HG02870 (cell line): ENCODE results near the gene DAPK2.

Source experiments
- ATAC-seq: cut with Tn5 transposase; IDR thresholded peaks from one replicate; pipeline ENCODE4 v1.9.1; 2021; ENCODE audit warnings: mild to moderate bottlenecking, moderate library complexity; ENCODE audit not compliant: unreplicated experiment

The DAPK2 gene

DNA sequence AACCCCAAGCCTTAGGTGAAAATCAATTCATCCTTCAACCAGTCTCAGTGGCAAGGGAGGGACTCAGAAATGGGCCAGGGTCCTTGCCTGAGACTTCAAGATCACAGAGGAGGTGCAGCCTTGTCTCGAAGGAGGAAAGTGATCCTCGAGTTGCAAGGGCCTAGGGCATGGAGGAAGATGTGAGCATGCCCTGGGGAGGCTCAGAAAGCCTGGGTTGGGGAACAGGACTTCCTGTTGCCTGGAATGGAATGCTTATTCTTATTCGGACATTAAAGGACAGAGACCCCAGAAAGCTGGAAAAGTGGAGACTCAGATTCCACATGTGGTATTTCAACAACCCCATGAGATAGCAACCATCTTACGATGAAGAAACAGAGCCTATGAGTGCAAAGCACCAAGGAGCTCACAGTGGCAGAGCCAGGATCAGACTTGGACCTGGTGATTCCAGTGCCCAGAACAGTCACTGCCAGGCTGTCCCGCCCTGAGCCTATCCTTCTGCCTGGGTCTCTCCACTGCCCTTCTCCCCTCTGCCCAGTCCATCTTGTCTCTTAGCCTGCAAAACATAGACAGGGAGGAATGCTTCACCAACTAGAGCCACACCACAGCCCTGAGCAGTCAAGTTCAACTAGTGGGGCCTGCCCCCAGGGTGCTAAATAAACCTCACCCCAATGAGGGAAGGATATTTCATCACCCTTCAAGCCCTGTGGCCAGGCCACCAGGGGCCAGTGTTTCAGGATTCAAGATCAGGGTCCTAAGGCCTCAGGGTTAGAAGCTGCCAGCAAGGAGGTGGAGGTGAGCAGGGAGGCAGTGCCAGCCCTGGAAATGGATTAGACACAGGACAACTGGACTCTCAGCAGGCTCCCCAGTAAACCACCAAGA is 21.9 kb downstream of the DAPK2 start:
- ATAC-seq = no peak

- ATAC-seq = no peak
Observed at GRCh38 chr15:64023220-64023619, 23.1 kb downstream of the DAPK2 start.

DNA sequence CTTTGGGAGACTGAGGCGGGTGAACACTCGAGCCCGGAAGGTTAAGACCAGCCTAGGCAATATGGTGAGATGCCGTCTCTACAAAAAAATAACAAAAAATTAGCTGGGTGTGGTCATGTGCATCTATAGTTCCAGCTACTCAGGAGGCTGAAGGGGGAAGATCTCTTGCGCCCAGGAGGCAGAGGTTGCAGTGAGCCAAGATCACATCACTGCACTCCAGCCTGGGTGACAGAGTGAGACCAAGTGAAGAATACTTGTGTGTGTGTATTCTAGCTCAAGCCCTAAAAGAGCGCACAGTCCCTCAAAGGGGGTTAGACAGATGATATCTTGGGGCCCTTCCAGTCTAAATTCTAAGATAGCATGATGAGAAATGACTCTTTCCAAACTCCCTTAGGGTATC is 23.7 kb downstream of the DAPK2 start:
- no peak for ATAC-seq

DNA sequence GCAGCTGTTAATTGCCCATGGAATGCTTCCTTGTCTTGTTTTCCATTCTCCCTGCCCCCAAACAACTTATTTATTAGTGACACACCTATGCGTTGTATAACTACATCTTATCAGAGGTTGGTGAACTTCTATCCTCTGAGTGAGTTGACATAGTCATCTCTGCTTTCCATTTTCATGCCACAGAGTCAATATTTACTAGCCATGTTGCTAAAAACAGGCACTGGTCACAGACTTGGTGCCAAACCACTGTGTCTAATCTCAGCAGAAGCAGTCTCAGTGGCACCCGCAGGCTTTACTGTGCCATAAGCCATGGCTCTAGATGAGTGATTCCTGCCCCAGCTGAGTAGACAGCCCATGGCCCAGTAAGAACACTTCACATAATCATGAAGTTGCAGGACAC is 26.5 kb downstream of the DAPK2 start:
- ATAC-seq = no peak

DNA sequence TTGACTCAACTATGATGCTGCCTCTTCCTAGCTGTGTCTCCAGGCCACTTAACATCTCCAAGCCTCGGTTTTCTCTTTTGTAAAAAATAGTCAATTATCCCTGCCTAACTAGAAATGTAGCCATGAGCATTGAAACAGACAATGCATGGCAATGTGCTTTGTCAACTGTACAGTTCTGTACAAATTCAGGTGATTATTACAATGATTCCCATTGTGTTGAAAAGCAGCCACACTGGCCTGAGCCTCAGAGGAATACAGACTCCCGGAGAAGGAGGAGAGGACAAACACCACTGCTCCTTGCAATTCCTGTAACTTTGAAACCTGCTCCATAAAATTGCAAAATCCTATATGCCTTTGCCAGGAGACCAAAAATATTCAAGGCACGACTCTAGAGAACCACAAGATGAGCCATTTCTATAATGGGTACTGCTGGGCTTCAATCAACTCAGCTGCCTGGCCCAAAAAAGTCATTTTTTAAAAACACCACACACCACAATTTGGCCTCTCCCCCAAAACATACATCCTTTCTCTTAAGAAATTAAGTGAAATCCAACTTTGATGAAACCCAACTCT is 28.6 kb downstream of the DAPK2 start:
- no peak for ATAC-seq

GRCh38 chr15:64017082-64017588 is 29.1 kb downstream of the DAPK2 start:
- no peak for ATAC-seq

DNA sequence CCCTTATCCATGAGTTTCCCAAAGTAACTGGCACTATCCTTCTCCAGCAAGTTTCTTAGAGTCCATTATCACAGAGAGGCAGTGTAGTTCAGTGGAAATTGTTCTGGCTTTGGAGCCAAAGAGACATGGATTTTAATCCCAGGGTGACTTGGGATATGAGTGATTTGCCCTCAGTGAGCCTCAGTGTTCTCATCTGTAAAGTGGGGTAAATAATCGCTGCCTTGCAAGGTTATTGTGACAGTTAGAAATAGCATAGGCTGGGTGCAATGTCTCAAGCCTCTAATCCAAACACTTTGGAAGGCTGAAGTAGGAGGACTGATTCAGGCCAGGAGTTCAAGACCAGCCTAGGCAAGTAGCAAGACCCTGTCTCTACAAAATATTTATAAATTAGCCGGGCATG is 30.0 kb downstream of the DAPK2 start:
- no peak for ATAC-seq

DNA sequence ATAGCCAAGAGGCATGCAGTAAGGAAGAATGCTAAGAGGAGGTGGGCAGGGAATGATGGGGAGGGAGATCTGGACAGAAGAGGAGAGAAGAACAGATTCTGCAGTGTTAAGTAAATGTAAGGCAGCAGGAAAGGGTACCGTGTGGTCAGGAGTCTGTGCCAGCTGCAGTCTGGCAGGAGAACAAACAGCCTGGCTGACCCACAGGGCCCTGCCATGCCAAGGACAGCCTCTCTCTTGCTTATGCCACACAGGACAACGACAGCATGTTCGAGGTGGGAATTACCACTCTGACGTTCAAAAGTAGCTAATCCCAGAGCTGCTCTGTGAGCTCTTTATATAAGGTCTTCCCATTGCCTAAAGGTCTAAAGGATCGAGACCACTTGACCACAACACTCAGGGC is 31.3 kb downstream of the DAPK2 start:
- no peak for ATAC-seq

- no peak for ATAC-seq
Observed at GRCh38 chr15:64013179-64014062, 32.9 kb downstream of the DAPK2 start.

DNA sequence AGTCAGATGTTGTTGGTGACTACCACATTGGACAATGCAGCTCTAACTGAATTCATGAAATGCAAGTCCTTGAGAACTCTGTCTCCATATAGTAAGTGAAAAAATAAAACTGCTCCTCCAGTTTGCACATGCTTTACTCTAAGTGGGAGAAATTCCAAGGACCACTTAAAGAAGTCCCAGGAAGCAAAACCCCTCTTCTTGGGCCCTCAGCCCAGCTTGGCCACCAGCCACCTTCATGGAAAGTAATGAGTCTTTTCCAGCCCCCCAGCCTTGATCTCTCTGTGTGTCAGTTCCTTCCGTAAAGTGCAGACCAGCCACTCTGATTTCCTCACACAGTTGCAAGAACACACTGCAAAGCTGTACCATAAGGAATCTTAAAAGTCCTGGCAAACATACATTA is 34.5 kb downstream of the DAPK2 start:
- ATAC-seq = no peak

- ATAC-seq = no peak
Observed at GRCh38 chr15:64010719-64011118, 35.6 kb downstream of the DAPK2 start.

DNA sequence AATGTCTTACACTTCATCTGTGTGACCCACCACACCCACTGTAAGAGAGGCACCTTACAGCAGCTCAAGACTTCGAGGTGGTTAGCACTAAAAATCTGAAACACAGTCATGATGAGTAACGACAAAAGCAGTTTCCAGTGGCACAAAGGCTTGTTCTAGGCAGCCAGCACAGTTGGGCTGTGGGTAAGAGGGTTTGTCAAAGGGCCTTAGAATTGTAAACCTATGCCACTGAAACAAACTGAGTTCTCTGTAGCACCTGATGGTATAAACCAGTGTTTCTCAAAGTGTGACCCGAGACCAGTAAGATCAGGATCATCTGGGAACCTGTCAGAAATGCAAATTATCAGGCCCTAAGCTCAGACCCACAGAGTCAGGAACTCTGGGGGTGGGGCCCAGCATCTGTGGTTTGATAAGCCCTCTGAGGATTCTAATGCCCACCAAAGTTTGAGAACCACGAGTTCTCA is 36.5 kb downstream of the DAPK2 start:
- ATAC-seq = no peak

DNA sequence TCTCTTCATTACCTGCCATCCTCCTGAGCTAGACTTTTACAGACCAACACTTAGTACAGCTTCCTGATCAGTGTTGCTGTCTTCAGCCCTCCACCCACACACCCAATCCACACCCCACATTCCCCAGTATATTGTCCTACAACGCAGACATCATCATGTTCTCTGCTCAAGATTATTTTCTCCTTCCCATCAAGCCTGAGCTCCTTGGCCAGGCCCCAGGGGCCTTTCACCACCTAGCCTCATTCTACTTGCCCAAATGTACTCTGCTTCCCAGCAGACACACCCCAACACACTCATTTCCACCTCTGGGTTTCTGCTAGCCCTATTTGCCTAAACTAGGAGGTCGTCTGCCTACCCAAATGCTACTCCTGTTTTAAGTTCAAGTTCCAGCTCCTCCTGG is 37.0 kb downstream of the DAPK2 start:
- no peak for ATAC-seq

DNA sequence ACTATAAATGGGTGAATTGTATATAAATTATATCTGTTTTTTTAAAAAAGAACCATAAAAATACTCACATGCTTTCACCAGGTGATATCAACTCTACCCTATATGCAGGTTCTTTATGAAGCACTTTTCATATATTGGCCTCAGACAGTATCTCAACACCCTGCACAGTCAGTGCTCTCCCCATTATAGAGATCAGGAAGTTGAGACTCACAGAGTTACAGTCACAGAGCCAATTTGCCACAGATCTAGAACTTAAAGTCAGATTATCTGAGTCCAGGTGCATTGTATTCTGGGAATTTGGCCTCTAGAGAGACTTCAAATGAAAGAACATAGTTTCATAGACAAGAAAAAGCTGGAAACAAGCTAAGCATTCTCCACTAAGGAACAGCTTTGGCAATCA is 38.1 kb downstream of the DAPK2 start:
- ATAC-seq = no peak

- no peak for ATAC-seq
Observed at GRCh38 chr15:64006642-64007041, 39.6 kb downstream of the DAPK2 start.

GRCh38 chr15:64004587-64004986 is 41.7 kb downstream of the DAPK2 start:
- ATAC-seq = no peak

DNA sequence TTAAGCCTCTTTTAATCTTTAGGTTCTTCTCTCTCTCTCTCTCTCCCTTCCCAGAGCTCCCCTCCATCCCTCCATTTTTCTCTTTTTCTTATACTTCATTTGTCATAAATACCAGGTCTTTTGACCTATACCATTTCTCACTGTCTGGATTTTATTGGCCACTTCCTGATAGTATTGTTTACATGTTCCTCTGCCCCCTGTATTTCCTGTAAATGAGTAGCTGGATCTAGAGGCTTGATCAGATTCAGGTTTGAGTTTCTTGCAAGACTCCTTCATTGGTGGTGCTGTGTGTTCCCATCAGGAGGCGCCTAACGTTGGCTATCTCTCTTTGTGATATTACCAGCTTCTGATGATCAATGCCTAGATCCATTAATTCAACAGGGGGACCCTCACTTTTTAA is 42.2 kb downstream of the DAPK2 start:
- ATAC-seq = no peak

DNA sequence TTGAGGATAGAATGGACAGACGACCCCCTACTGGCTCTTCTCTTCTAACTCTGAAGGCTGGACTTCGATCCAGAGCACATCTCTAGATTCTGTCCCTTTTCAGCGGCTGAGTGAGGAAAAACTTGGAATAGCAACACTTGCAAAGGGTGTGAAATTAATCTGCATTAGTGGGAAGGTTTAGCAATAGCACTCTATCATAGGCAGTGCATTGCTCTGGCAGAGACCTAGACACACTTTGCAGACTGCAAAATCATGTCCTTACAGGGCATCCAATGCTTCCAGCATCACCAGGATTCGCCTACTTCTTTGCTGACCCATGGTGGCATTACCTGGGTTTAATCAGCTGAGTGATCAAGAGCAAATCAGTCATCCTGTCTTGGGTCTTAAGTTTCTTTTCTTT is 43.1 kb downstream of the DAPK2 start:
- no peak for ATAC-seq

- no peak for ATAC-seq
Observed at GRCh38 chr15:64001148-64001547, 45.1 kb downstream of the DAPK2 start.

DNA sequence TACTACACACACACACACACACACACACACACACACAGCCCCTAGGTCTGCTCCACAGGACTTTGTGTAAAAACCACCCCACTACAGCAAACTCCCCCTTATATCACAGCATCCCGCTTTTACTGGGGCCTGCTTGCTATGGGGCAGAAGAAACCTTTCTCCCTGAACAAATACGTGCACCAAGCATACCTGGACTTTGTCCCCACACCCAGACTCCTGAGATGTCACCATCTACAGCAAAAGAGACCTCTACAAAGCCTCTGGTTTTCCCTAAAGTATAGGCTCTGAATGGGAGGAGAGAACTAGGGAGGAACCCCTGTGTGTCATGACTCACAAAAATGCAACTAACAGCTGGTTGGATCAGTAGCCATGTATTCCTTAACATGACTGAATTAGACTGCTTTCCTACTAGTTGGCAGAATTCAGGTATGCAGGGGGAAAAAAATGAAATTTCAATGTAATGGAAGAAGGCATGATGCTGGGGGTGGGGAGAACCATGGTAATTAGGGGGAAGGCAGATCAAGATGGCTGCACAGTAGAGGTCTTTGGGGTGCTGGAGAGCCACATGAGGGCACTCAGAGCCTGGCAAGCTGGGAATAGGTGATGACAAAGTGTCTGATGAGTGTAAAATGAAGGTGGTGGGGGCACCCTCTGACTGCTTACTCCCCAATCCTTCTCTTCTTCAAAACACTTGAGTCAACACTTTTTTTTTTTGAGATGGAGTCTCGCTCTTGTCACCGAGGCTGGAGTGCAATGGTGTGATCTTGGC is 45.9 kb downstream of the DAPK2 start:
- ATAC-seq = no peak

- ATAC-seq = no peak
Observed at GRCh38 chr15:63999177-63999576, 47.1 kb downstream of the DAPK2 start.
